ENCODE measurements around the gene KIF26B. TPM values are rescaled to one million over a fixed set of nuclear protein-coding genes. Genes with fewer than 3 reads are reported as not detected.

Gene KIF26B
- total RNA-seq, 1 donor from 2014 or later = 69.7 TPM

DNA sequence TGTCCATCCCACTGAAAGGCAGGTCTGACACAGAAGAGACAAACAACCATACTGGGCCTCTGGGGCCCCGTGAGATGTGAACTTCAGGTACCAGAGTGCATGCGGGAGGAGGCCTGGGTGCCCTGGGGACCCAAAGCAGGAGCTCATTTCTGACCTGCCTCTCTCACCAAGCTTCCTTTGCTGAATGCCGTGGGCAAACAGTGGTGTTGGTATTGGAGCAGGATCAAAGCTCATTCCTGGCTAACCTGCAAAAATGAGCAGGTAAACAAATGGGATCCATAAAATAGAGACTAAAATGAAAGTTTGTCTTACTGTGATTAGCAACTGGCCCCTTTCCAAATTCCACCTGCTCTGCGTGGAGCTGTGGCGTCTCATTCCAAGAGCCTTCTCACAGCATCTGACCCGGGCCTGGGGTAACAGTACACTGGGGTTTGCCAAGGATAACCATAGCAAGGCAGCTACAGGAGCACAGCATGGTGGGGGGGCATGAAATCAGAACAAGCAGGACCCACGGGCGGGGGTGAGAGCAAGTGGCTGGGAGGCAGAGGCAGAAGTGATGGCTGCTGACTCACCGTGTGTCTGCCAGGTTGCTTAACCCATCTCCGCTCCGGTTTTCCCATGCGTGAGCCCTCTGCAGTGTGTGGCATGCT is 103.6 kb downstream of the KIF26B start:
- Mint-ChIP-seq H3K27ac (peak overlapping the region; percentile 69), H3K4me1 (peaks cover 44% of the 10 kb centered on the region), H3K4me3 (no peak overlapping the region), H3K27me3 (ENCODE audit: low read depth) (no peaks in the 10 kb centered on the region), H3K9me3 (peaks cover under 1% of the 10 kb centered on the region), H3K36me3 (peaks cover under 1% of the 10 kb centered on the region)
- peak in 1 of 2 experiments; percentile 47 for DNase-seq (ENCODE audit: low spot score in 2 of 2, unreplicated experiment in 2 of 2)
- TF ChIP-seq, protein P1, sequence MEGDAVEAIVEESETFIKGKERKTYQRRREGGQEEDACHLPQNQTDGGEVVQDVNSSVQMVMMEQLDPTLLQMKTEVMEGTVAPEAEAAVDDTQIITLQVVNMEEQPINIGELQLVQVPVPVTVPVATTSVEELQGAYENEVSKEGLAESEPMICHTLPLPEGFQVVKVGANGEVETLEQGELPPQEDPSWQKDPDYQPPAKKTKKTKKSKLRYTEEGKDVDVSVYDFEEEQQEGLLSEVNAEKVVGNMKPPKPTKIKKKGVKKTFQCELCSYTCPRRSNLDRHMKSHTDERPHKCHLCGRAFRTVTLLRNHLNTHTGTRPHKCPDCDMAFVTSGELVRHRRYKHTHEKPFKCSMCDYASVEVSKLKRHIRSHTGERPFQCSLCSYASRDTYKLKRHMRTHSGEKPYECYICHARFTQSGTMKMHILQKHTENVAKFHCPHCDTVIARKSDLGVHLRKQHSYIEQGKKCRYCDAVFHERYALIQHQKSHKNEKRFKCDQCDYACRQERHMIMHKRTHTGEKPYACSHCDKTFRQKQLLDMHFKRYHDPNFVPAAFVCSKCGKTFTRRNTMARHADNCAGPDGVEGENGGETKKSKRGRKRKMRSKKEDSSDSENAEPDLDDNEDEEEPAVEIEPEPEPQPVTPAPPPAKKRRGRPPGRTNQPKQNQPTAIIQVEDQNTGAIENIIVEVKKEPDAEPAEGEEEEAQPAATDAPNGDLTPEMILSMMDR (IDR thresholded peaks at IDR 0.05; ENCODE audit: unreplicated experiment) = no peak

- Mint-ChIP-seq H3K4me3 (no peak overlapping the region), H3K27me3 (ENCODE audit: low read depth) (no peaks in the 10 kb centered on the region), H3K4me1 (peaks cover 40% of the 10 kb centered on the region), H3K27ac (no peak overlapping the region), H3K36me3 (no peaks in the 10 kb centered on the region), H3K9me3 (no peaks in the 10 kb centered on the region)
- DNase-seq (ENCODE audit: low spot score in 2 of 2, unreplicated experiment in 2 of 2) = no peak
- TF ChIP-seq, protein P1 (IDR thresholded peaks at IDR 0.05; ENCODE audit: unreplicated experiment) = no peak
Observed at GRCh38 chr1:245260110-245260882, 105.5 kb downstream of the KIF26B start.

DNA sequence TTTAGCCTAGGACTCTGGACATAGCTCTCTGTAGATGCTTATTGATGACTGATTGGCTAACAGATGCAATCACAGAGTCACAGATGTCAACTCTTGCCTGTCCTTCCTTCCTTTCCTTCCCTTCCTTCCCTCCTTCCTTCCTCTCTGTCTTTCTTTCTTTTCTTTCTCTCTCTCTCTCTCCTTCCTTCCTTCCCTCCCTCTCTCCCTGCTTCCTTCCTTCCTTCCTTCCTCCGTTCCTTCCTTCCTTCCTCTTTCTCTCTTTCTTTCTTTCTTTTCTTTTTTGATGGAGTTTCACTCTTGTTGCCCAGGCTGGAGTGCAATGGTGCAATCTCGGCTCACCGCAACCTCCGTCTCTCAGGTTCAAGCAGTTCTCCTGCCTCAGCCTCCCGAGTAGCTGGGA is 106.1 kb downstream of the KIF26B start:
- DNase-seq (ENCODE audit: low spot score in 2 of 2, unreplicated experiment in 2 of 2) = no peak
- Mint-ChIP-seq H3K4me1 (peaks cover 35% of the 10 kb centered on the region), H3K9me3 (no peaks in the 10 kb centered on the region), H3K27me3 (ENCODE audit: low read depth) (no peaks in the 10 kb centered on the region), H3K36me3 (no peaks in the 10 kb centered on the region), H3K4me3 (no peak overlapping the region), H3K27ac (no peak overlapping the region)
- TF ChIP-seq, protein P1 (IDR thresholded peaks at IDR 0.05; ENCODE audit: unreplicated experiment) = no peak

GRCh38 chr1:245261786-245262185 is 107.0 kb downstream of the KIF26B start:
- H3K27ac Mint-ChIP-seq = no peak overlapping the region
- DNase-seq (ENCODE audit: low spot score in 2 of 2, unreplicated experiment in 2 of 2) = no peak
- peaks cover 30% of the 10 kb centered on the region for H3K4me1 Mint-ChIP-seq
- TF ChIP-seq, protein P1 (IDR thresholded peaks at IDR 0.05; ENCODE audit: unreplicated experiment) = no peak
- H3K9me3 Mint-ChIP-seq = no peaks in the 10 kb centered on the region
- H3K36me3 Mint-ChIP-seq = no peaks in the 10 kb centered on the region
- no peaks in the 10 kb centered on the region for H3K27me3 Mint-ChIP-seq (ENCODE audit: low read depth)
- no peak overlapping the region for H3K4me3 Mint-ChIP-seq

DNA sequence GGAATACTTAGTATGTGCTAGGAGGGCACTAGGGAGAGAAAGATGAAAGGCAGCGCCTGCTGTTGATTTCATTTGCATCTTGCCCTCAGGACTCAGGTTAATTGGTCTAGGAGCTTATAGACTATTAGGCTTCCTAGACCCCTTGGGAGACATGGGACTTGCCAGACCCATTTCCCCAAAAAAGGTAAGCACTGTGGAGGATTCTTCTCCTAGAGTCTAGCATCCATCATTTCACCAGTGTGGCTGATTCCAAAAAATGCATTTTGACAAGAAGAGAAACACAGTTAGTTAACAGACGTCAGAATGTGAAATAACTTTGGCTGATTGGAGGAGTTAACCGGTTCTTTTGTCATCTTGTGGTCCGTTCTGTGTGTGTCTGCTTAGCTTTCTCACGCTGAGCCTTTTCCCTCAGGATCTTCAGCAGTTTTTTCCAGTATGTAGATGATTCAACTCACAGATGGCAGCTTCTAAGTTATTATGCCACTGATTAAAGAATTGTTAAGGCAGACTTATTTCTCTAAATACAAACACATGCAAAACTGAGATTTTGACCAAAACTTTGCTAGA is 108.8 kb downstream of the KIF26B start:
- Mint-ChIP-seq H3K36me3 (no peaks in the 10 kb centered on the region), H3K4me3 (no peak overlapping the region), H3K4me1 (peaks cover 13% of the 10 kb centered on the region), H3K9me3 (no peaks in the 10 kb centered on the region), H3K27me3 (ENCODE audit: low read depth) (no peaks in the 10 kb centered on the region), H3K27ac (no peak overlapping the region)
- TF ChIP-seq, protein P1 (IDR thresholded peaks at IDR 0.05; ENCODE audit: unreplicated experiment) = no peak
- DNase-seq (ENCODE audit: low spot score in 2 of 2, unreplicated experiment in 2 of 2) = no peak

All from mesothelial cell of epicardium (in vitro differentiated cells).